GM19035 (cell line): ENCODE data around the gene ITGA8.

Experiments used
- ATAC-seq: cut with Tn5 transposase; IDR thresholded peaks from one replicate; pipeline ENCODE4 v1.9.1; 2021; ENCODE audit not compliant: unreplicated experiment

ITGA8 gene

DNA sequence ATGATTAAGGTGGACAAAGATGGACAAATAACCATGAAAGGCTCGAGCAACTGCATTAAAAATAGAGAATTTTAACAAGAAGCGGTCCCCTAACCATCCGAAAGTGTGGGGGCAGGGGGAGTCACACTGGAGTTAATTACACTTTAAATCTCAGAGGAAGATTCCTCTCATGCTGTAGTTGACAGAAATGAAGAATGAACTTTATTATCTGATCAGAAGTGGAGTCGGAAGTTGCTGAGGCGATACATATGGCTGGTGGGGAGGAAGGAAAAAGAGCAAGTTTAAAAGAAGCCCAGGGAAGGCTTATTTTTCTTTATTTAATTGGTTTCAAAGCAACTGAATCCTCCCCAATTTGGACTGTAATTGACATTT, 246.3 kb downstream of the ITGA8 start:
- ATAC-seq: no peak

DNA sequence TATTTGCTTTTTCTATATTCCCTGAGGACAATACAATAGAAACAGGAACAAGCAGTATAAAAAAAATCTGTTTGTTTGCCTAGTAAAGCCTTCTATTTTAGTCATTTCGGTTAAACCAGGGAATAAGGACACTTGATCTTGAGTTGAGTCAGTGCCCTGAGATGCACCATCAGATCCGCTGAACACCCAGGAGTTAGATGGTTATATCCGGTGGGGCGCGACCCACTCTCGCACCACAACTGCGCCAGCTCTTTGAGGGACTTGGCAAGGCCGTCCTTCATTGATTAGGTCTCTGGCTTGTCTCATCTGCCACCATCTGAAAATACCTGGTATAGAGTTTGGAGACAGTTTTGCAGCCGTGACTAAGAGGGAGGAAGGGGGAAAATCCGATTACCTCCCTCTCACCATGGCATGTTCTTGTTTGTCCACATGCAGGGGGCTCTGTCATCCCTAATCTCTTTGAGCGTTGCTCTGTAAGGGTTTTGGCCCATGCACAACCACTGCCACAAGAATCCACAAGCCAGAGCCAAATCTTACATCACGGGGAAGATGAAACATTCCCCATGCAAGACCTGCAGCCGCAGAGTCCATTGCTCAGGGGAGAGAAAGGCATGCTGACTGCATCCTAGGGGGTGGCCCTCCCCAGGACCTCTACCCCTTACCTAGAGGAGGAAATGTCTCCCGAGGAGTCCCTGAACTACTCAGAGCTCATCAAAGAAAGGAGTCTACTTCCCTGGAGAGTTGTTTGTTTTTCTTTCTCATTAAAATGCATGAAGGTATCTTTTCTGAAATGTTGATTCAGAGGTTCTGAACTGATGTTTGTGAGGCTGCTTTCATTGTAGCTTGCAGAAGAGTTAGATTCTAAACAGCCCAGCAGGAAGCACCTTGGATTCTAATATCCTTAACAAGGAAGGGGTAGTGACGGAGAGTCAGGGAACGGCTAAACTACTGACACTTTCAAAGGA, 247.0 kb downstream of the ITGA8 start:
- ATAC-seq: no peak

DNA sequence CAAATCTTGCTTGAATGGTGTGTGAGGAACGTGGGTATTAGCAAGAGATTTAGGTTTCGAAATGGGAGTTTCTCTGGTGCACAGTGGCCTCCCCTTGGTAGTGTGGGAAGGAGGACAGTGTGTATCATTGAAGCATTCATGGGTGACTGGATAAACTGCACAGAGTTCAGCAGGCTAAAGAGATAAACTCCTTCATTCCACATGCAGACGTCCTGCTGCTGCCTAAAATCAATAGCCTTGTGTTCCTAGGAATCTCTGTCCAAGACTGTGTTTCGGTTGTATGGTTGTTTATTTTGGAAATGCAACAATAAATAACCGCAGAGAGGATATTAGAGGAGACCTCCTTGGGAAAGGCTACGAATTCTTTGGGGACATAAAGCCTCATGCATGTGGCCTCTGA, 247.7 kb downstream of the ITGA8 start:
- no peak for ATAC-seq

DNA sequence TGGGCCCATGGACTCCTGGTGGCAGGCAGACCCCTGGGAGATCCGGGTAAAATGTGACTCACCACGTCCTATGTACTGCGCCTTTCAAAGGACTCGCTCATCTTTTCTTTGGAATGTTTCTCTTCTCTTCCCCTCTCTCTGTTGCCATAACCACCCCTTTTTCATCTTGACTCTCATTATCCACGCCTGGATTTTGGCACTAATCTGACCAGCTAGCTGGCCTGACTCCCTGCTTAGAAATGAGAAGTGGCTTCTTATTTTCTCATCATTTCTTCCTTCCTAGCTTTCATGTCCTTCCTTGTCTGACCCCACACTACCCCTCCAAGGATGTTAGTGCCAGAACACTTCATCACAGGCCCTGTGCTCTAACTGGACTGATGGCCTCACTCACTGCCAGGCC, 250.6 kb downstream of the ITGA8 start:
- no peak for ATAC-seq

DNA sequence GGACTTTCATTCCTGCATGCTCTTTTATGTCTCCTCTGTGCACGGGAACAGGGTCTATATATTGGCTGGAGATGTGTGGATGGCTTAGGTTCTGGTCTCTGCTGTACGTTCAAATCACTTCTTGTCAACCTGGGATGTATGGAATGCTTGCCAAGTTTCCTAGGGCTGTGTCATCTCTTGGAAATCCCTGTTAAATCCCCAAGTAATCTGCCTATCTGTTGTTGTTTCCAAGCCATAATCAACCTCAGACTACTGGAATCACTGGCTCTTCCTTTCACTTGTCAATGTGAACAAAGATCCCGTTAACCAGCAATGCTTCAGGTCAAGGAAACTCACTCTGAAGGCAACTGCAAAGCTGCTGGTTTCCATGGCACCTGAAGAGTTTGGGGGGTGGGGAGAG, 255.3 kb downstream of the ITGA8 start:
- ATAC-seq: no peak
